A172 (cell line): ENCODE data around the gene MTSS2. TPM values are rescaled to one million over a fixed set of nuclear protein-coding genes. Genes with fewer than 3 reads are reported as not detected.

Experiments
- DNase-seq: peaks from one replicate; pipeline ENCODE4 v3.0.0-alpha.2; 2015; ENCODE audit warnings: low spot score
- total RNA-seq: library from RNA; depleted of rRNA; stranded (reverse); fragments of >200 nt; shearing (Covaris generic); gene quantifications from 2 replicates; pipeline ENCODE4 v1.2.3, GENCODE V29; 2014

Gene MTSS2
- total RNA-seq, 1 experiment from 2014 or later: 74.1 TPM

GRCh38 chr16:70714581-70715054 lies 28.8 kb upstream of the MTSS2 start:
- DNase-seq: no peak

- DNase-seq: no peak
Measured at GRCh38 chr16:70713824-70714223, 28.0 kb upstream of the MTSS2 start.

- no peak for DNase-seq
Measured at GRCh38 chr16:70713342-70713741, 27.5 kb upstream of the MTSS2 start.

- DNase-seq: no peak
Measured at GRCh38 chr16:70712942-70713341, 27.1 kb upstream of the MTSS2 start.

- DNase-seq: no peak
Measured at GRCh38 chr16:70712359-70712758, 26.5 kb upstream of the MTSS2 start.

- no peak for DNase-seq
Measured at GRCh38 chr16:70711211-70712031, 25.6 kb upstream of the MTSS2 start.

GRCh38 chr16:70710422-70711210 lies 24.8 kb upstream of the MTSS2 start:
- DNase-seq: no peak

GRCh38 chr16:70709942-70710341 lies 24.1 kb upstream of the MTSS2 start:
- no peak for DNase-seq

GRCh38 chr16:70709457-70709856 lies 23.6 kb upstream of the MTSS2 start:
- no peak for DNase-seq

GRCh38 chr16:70708366-70709246 lies 22.8 kb upstream of the MTSS2 start:
- DNase-seq: no peak

GRCh38 chr16:70706948-70707465 lies 21.2 kb upstream of the MTSS2 start:
- peak; percentile 97 for DNase-seq

GRCh38 chr16:70705056-70705455 lies 19.2 kb upstream of the MTSS2 start:
- peak; percentile 68 for DNase-seq

- DNase-seq: no peak
Measured at GRCh38 chr16:70704586-70704985, 18.7 kb upstream of the MTSS2 start.

GRCh38 chr16:70703835-70704381 lies 18.1 kb upstream of the MTSS2 start:
- DNase-seq: no peak

- DNase-seq: peak; percentile 92
Measured at GRCh38 chr16:70703041-70703834, 17.4 kb upstream of the MTSS2 start.

- no peak for DNase-seq
Measured at GRCh38 chr16:70702624-70703023, 16.8 kb upstream of the MTSS2 start.

- no peak for DNase-seq
Measured at GRCh38 chr16:70701998-70702397, 16.1 kb upstream of the MTSS2 start.

GRCh38 chr16:70701596-70701995 lies 15.7 kb upstream of the MTSS2 start:
- DNase-seq: no peak

- peak; percentile 53 for DNase-seq
Measured at GRCh38 chr16:70701036-70701435, 15.2 kb upstream of the MTSS2 start.
